Measurements from ENCODE around the gene MPP2. TPM values are rescaled to one million over a fixed set of nuclear protein-coding genes. Genes with fewer than 3 reads are reported as not detected.

Gene MPP2
- total and polyA plus RNA-seq, 2 of the 13 experiments (the other 11 are each of a cell fraction or from before 2014, with no cell fraction given), result 0.20 to 1.7 TPM

DNA sequence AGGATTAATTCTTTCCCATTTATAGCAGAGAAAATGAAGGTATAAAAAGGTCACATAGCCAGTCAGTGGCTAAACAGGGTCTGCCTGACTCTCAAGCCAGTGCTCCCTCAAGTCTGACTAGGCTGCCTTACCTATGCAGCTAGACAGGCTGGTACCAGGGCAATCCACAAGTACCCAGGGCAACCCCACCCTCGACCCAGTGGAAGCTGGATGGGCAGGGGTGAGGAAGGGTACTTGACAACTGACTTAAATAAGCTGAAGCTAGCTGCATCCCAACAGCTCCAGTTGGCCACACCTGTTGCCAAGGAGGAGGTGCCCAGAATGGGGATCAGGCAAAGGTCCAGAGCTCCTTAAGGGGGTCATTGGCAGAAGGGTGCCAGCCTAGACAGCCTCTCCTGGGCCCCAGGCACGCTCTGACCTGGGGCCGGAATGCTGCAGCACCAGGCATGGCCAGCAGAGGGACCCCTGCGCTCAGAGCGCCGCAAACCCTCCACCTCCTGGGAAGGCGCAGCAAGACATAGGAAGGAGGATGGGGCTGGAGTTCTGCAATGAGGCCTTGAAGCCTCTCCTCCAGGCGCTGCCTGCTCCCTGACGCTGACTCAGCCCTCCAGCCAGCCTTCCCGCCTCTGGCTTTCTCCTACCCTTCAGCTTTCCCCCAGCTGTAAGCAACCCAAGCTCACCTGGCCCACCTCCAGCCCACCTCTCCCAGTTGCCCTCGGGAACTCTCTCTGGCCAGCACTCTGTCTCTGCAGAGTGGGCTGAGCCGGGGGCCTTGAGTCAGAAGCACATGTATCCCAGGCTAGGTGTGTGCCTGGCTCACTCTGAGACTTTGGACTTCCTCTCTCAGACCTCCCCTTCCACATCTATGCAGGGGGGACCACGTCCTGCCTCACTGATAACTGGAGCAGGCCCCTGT, 28.8 kb downstream of the MPP2 start (continued):
- TF ChIP-seq, protein P1, sequence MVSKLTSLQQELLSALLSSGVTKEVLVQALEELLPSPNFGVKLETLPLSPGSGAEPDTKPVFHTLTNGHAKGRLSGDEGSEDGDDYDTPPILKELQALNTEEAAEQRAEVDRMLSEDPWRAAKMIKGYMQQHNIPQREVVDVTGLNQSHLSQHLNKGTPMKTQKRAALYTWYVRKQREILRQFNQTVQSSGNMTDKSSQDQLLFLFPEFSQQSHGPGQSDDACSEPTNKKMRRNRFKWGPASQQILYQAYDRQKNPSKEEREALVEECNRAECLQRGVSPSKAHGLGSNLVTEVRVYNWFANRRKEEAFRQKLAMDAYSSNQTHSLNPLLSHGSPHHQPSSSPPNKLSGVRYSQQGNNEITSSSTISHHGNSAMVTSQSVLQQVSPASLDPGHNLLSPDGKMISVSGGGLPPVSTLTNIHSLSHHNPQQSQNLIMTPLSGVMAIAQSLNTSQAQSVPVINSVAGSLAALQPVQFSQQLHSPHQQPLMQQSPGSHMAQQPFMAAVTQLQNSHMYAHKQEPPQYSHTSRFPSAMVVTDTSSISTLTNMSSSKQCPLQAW (CRISPR knock-in tag; IDR thresholded peaks at IDR 0.05), result 0 out of 2 replicates have a peak, but pooled peaks have one; percentile 34
- TF ChIP-seq DNMT1 (CRISPR knock-in tag; IDR thresholded peaks at IDR 0.05), result no peak
- 0 out of 2 replicates have a peak, but pooled peaks have one; percentile 36 for TF ChIP-seq ZBTB7B (CRISPR knock-in tag; IDR thresholded peaks at IDR 0.05)
- peak; percentile 75; the same call in 1 of the 2 replicates for TF ChIP-seq ZNF451 (CRISPR knock-in tag; IDR thresholded peaks at IDR 0.05)
- peak; percentile 63; the same call in 1 of the 2 replicates for TF ChIP-seq NRL (CRISPR knock-in tag; IDR thresholded peaks at IDR 0.05; ENCODE audit: borderline replicate concordance)
- TF ChIP-seq TGIF2 (CRISPR knock-in tag; IDR thresholded peaks at IDR 0.05), result no peak
- TF ChIP-seq, protein P2, sequence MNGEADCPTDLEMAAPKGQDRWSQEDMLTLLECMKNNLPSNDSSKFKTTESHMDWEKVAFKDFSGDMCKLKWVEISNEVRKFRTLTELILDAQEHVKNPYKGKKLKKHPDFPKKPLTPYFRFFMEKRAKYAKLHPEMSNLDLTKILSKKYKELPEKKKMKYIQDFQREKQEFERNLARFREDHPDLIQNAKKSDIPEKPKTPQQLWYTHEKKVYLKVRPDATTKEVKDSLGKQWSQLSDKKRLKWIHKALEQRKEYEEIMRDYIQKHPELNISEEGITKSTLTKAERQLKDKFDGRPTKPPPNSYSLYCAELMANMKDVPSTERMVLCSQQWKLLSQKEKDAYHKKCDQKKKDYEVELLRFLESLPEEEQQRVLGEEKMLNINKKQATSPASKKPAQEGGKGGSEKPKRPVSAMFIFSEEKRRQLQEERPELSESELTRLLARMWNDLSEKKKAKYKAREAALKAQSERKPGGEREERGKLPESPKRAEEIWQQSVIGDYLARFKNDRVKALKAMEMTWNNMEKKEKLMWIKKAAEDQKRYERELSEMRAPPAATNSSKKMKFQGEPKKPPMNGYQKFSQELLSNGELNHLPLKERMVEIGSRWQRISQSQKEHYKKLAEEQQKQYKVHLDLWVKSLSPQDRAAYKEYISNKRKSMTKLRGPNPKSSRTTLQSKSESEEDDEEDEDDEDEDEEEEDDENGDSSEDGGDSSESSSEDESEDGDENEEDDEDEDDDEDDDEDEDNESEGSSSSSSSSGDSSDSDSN (CRISPR knock-in tag; IDR thresholded peaks at IDR 0.05), result peak; percentile 51; the same call in 1 of the 2 replicates
- TF ChIP-seq TEAD3 (CRISPR knock-in tag; optimal IDR thresholded peaks at IDR 0.05; ENCODE audit: borderline replicate concordance), result peak; percentile 92
- no peak for TF ChIP-seq ZEB1 (IDR thresholded peaks at IDR 0.05; ENCODE audit: insufficient replicate concordance, low read depth)
- TF ChIP-seq ZFY (CRISPR knock-in tag; IDR thresholded peaks at IDR 0.05), result peak; percentile 1; the same call in 1 of the 2 replicates
- no peak for TF ChIP-seq ZNF841 (CRISPR knock-in tag; IDR thresholded peaks at IDR 0.05; ENCODE audit: borderline replicate concordance)
- TF ChIP-seq NFKB2 (CRISPR knock-in tag; IDR thresholded peaks at IDR 0.05; ENCODE audit: borderline replicate concordance), result peak; percentile 23; the same call in 1 of the 2 replicates
- no peak; the same call in 1 of the 2 replicates for TF ChIP-seq MTA1 (CRISPR knock-in tag; IDR thresholded peaks at IDR 0.05; ENCODE audit: borderline replicate concordance)
- TF ChIP-seq ZNF547 (CRISPR knock-in tag; IDR thresholded peaks at IDR 0.05), result no peak
- TF ChIP-seq KDM2A (CRISPR knock-in tag; IDR thresholded peaks at IDR 0.05; ENCODE audit: borderline replicate concordance, low read depth), result peak; percentile 57; the same call in 1 of the 2 replicates
- peak; percentile 34; the same call in 1 of the 2 replicates for TF ChIP-seq BHLHE40 (IDR thresholded peaks at IDR 0.05; ENCODE audit: low read length)
- TF ChIP-seq RXRA (CRISPR knock-in tag; IDR thresholded peaks at IDR 0.05), result 0 out of 2 replicates have a peak, but pooled peaks have one; percentile 22
- TF ChIP-seq NR1H2 (CRISPR knock-in tag; IDR thresholded peaks at IDR 0.05; ENCODE audit: borderline replicate concordance, low read depth), result no peak
- TF ChIP-seq BORCS8-MEF2B (CRISPR knock-in tag; IDR thresholded peaks at IDR 0.05), result peak; percentile 55; the same call in 1 of the 2 replicates
- TF ChIP-seq HNF4G (IDR thresholded peaks at IDR 0.05; ENCODE audit: borderline replicate concordance, low read depth, low read length), result no peak
- peak; percentile 21; the same call in 1 of the 2 replicates for TF ChIP-seq HNF4G (CRISPR knock-in tag; IDR thresholded peaks at IDR 0.05; ENCODE audit: borderline replicate concordance, low read depth)
- no peak for TF ChIP-seq FOXJ3 (CRISPR knock-in tag; IDR thresholded peaks at IDR 0.05; ENCODE audit: borderline replicate concordance)
- peak; percentile 41; the same call in 1 of the 2 replicates for TF ChIP-seq ZNF350 (CRISPR knock-in tag; IDR thresholded peaks at IDR 0.05; ENCODE audit: borderline replicate concordance, low read depth)
- TF ChIP-seq, protein P3, sequence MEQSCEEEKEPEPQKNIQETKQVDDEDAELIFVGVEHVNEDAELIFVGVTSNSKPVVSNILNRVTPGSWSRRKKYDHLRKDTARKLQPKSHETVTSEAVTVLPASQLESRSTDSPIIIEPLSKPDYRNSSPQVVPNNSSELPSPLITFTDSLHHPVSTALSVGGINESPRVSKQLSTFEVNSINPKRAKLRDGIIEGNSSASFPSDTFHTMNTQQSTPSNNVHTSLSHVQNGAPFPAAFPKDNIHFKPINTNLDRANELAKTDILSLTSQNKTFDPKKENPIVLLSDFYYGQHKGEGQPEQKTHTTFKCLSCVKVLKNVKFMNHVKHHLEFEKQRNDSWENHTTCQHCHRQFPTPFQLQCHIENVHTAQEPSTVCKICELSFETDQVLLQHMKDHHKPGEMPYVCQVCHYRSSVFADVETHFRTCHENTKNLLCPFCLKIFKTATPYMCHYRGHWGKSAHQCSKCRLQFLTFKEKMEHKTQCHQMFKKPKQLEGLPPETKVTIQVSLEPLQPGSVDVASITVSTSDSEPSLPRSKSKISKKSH (CRISPR knock-in tag; IDR thresholded peaks at IDR 0.05; ENCODE audit: borderline replicate concordance), result peak; percentile 29; the same call in 1 of the 2 replicates

All from HepG2 (cell line).